Sigmoid colon (tissue), 7 donors: Measurements from ENCODE around the gene DTNBP1. TPM values are rescaled to one million over a fixed set of nuclear protein-coding genes. Genes with fewer than 3 reads are reported as not detected.

ENCODE experiments used
- DNase-seq: peaks from one replicate; pipeline ENCODE4 v3.0.0-alpha.2; 2019
- H3K27ac ChIP-seq, 4 donors: fragments of 200-600 bp; sonication (generic); one replicate each; pipeline ENCODE4 v1.5.1; 2016 to 2019; ENCODE audit warnings: mild to moderate bottlenecking in 1 of 4
- H3K27me3 ChIP-seq, 3 donors: fragments of 200-600 bp; sonication (generic); one replicate each; pipeline ENCODE4 v1.5.1; 2019; ENCODE audit warnings: mild to moderate bottlenecking in 1 of 3
- H3K36me3 ChIP-seq, 4 donors: fragments of 200-600 bp; sonication (generic); one replicate each; pipeline ENCODE4 v1.5.1; 2016 to 2019
- H3K4me1 ChIP-seq, 4 donors: fragments of 200-600 bp; sonication (generic); one replicate each; pipeline ENCODE4 v1.5.1; 2017 to 2019
- H3K4me3 ChIP-seq, 4 donors: fragments of 200-600 bp; sonication (generic); one replicate each; pipeline ENCODE4 v1.5.1; 2017 to 2019; ENCODE audit warnings: mild to moderate bottlenecking in 2 of 4, moderate library complexity in 1 of 4
- H3K9me3 ChIP-seq, 4 donors: fragments of 200-600 bp in 3 of 4; sonication (generic) in 3 of 4; one replicate each; pipeline versions ENCODE4 v1.5.1 to v1.6.1; 2013 to 2019
- EP300 ChIP-seq, 4 donors: sonication (generic); formaldehyde crosslinking; IDR thresholded peaks; one replicate each; pipeline ENCODE4 v1.6.1; 2017; ENCODE audit warnings: antibody characterized with exemption in 4 of 4
- POLR2A ChIP-seq, 2 donors: fragments of 450-650 bp; IDR thresholded peaks; one replicate each; pipeline ENCODE4 v1.6.1; 2016; ENCODE audit warnings: antibody characterized with exemption in 2 of 2, mild to moderate bottlenecking in 2 of 2, moderate library complexity in 2 of 2
- POLR2AphosphoS5 ChIP-seq, 4 donors: sonication (generic); formaldehyde crosslinking; IDR thresholded peaks; one replicate each; pipeline ENCODE4 v1.6.1; 2017; ENCODE audit warnings: antibody characterized with exemption in 4 of 4
- WGBS, 2 donors: extraction: QIAGEN DNeasy Blood & Tissue Kit; methylation state at CpG; one replicate each; pipeline ENCODE4 v1.1.7; 2013; 5-methylcytosine and 5-hydroxymethylcytosine counted together
- intact Hi-C: fragments of 100-400 bp; cut with DNase I; formaldehyde crosslinking; loops from one replicate; pipeline ENCODE4 v1.15.1; 2023
- polyA plus RNA-seq, 3 donors: library from polyadenylated mRNA; stranded (reverse); fragments of 200-250 nt; gene quantifications; one replicate each; pipeline ENCODE4 v1.2.3, GENCODE V29; 2013
- total RNA-seq, 4 donors: library from RNA; depleted of rRNA; stranded (reverse); fragments of >200 nt; gene quantifications; one replicate each; pipeline ENCODE4 v1.1.0, GENCODE V29; 2016
- TF ChIP-seq, protein P1 (sequence below), 4 experiments: fragments of 450-650 bp in 3 of 4; fragments of 200-600 bp in 1 of 4; IDR thresholded peaks; one replicate each; pipeline ENCODE4 v1.5.1; 2016 to 2019; ENCODE audit warnings: antibody characterized with exemption in 4 of 4, mild to moderate bottlenecking in 3 of 4, moderate library complexity in 2 of 4
- donor health status: healthy with polysubstance abuse.
- donor health status: Bipolar disorder and iron deficiency.
- donor health status: healthy.

The DTNBP1 gene
- total and polyA plus RNA-seq, 7 donors, result 12.8 to 25.8 (median 18.7) TPM

DNA sequence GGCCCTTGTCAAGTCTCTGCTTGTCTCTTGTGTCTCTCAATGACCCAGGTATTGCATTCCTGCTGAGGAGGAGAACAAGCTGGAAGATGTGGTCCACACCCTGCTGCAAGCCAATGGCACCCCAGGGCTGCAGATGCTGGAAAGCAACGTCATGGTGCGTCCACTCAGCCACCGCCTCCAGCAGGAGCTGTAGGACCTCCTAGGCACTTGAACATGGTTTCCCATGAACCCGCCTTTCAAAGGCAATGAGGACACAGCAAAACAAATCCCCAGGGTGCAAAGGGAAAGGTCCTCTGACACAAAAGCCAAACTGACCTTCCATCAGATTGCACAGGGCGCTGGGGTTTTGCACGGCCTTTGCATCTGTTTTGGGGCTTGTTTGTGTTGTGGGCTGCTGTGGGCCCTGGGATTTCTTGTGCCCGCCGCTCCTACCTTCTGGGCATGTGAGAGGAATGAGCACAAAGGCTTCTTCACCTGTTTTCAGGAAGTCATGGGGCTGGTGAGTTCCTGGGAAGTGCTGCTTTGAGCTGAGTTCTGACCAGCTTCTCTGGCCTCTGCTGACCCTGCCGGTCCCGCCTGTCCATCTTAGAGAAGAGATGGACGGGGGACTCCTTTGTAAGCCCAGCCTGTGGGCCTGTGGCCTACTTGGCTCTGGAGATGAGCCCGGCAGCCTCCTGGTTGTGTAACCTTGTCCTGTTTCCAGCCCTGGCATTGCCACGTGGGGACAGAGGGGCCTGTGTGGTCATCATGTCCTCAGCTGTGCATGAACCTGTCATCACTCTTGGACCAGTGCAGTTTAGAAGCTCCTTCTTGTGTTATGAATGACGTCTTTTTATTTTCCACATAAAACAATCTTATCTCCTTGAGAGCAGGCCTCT lies 151.3 kb downstream of the DTNBP1 start:
- Histone ChIP-seq H3K36me3 (peaks cover 0 to 72% (median 32%) of the 10 kb centered on the region in 4 donors), H3K27me3 (no peaks in the 10 kb centered on the region), H3K4me3 (no peak overlapping the region), H3K27ac (no peak overlapping the region), H3K9me3 (no peaks in the 10 kb centered on the region), H3K4me1 (no peaks in the 10 kb centered on the region)
- DNase-seq, result no peak
- intact Hi-C loops, result no loop called here
- 92% methylated on average over 14 of the region's 14 CpGs for WGBS, 2 donors
- TF ChIP-seq EP300 (IDR thresholded peaks at IDR 0.05) (no peak), POLR2A (IDR thresholded peaks at IDR 0.05) (no peak), POLR2AphosphoS5 (IDR thresholded peaks at IDR 0.05) (no peak)
- TF ChIP-seq, protein P1, sequence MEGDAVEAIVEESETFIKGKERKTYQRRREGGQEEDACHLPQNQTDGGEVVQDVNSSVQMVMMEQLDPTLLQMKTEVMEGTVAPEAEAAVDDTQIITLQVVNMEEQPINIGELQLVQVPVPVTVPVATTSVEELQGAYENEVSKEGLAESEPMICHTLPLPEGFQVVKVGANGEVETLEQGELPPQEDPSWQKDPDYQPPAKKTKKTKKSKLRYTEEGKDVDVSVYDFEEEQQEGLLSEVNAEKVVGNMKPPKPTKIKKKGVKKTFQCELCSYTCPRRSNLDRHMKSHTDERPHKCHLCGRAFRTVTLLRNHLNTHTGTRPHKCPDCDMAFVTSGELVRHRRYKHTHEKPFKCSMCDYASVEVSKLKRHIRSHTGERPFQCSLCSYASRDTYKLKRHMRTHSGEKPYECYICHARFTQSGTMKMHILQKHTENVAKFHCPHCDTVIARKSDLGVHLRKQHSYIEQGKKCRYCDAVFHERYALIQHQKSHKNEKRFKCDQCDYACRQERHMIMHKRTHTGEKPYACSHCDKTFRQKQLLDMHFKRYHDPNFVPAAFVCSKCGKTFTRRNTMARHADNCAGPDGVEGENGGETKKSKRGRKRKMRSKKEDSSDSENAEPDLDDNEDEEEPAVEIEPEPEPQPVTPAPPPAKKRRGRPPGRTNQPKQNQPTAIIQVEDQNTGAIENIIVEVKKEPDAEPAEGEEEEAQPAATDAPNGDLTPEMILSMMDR (IDR thresholded peaks at IDR 0.05), result no peak

DNA sequence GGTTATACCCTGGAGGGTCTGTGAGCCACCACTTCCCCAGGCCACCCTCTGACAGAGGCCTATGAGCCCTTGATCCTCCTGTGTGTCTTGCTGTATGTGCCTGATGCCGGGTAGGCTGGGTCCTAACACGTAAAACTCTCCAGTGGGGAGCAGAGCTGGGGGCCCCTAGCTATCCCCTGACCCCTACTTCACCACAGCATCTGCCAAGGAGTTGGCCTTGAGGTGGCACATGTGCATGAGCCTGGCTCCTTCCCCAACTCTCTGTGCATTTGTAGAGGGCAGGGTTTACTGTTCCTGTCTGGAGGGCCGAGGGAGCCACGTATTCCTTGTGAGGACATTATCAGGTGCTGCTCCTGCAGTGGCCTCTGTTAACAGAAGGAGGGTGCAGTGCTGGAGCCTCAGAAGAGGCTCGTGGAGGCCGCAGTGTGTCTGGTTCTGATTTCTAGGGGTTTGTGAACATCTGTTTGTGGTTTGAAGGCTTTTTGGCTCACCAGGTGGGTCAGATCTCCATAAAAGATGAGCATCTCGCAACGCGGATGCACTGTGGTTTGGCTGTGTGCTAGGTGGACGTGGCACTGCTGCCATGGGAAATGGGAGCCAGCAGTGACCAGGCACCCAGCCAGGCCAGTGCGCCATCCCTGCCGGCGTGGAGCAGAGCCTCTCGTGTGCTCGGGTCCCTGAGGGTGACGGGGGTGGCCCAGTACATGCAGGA lies 152.1 kb downstream of the DTNBP1 start:
- TF ChIP-seq, protein P1 (IDR thresholded peaks at IDR 0.05), result no peak
- no peak for TF ChIP-seq EP300 (IDR thresholded peaks at IDR 0.05)
- no peak for TF ChIP-seq POLR2AphosphoS5 (IDR thresholded peaks at IDR 0.05)
- TF ChIP-seq POLR2A (IDR thresholded peaks at IDR 0.05), result no peak
- Histone ChIP-seq H3K9me3 (no peaks in the 10 kb centered on the region), H3K4me3 (no peak overlapping the region), H3K27me3 (no peaks in the 10 kb centered on the region), H3K4me1 (peaks cover 0 to 7% (median 6%) of the 10 kb centered on the region in 4 donors), H3K27ac (no peak overlapping the region), H3K36me3 (peaks cover 0 to 67% (median 32%) of the 10 kb centered on the region in 4 donors)
- intact Hi-C loops, result no loop called here
- DNase-seq, result no peak
- WGBS, 2 donors, result 85 to 88% methylated on average over 16 of the region's 16 CpGs

DNA sequence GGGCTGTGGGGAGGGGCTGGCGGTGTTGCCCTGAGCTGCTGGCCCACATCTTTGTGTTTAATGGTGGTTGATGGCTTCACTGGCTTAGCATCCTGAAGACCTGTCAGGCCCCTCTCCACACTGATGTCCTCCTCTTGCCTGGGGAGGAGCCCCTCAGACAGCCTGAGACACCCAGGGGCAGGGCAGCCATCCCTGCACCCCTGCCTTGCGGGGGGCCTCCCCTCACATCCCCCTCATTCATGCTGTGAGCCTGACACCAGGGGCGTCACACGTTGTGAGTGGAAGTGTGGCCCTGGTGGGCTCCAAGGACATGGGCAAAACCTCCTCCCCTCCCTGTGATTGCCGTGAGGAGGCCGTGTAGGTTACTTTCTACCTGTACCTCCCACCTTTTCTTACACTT lies 152.7 kb downstream of the DTNBP1 start:
- peaks cover 0 to 67% (median 32%) of the 10 kb centered on the region in 4 donors for H3K36me3 ChIP-seq
- H3K27ac ChIP-seq, result no peak overlapping the region
- DNase-seq, result no peak
- TF ChIP-seq, protein P1 (IDR thresholded peaks at IDR 0.05), result no peak
- TF ChIP-seq POLR2AphosphoS5 (IDR thresholded peaks at IDR 0.05) (no peak), POLR2A (IDR thresholded peaks at IDR 0.05) (no peak), EP300 (IDR thresholded peaks at IDR 0.05) (no peak)
- WGBS, 2 donors, result 98 to 99% methylated on average over 6 of the region's 6 CpGs
- intact Hi-C loops, result no loop called here
- no peak overlapping the region for H3K4me3 ChIP-seq
- peaks cover 0 to 12% (median 12%) of the 10 kb centered on the region in 4 donors for H3K4me1 ChIP-seq
- H3K27me3 ChIP-seq, result no peaks in the 10 kb centered on the region
- H3K9me3 ChIP-seq, result no peaks in the 10 kb centered on the region

DNA sequence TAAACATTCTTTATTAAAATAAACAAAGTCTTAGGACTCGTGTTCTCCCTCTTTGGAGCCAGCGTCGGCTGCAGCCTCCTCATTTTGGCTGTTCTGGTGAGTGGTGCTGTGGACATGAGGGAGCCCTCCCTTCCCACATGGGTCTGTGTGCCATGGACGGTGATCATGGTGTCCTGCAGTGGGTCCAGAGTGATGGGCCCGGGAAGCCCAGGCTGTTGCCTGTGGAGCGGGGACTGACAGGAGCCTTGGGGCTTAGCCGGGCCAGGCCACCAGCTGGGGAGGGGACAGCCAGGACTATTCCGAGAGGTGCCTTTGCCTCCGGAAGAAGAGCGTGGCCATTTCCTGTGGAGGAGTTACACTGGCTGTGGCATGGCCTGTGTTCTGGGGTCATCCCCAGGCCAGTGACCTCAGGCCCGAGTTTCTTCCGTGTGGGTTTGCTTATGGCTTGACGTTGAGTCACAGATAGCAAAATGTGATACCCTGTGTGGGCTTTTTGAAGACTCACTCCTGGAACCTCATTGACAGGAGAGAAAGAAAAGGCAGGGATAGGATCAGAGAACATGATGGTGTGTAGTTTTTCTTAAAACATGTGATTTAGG lies 153.4 kb downstream of the DTNBP1 start:
- TF ChIP-seq, protein P1 (IDR thresholded peaks at IDR 0.05), result no peak
- TF ChIP-seq POLR2A (IDR thresholded peaks at IDR 0.05) (no peak), POLR2AphosphoS5 (IDR thresholded peaks at IDR 0.05) (no peak), EP300 (IDR thresholded peaks at IDR 0.05) (no peak)
- no peak for DNase-seq
- H3K36me3 ChIP-seq, result peaks cover 0 to 63% (median 31%) of the 10 kb centered on the region in 4 donors
- H3K4me1 ChIP-seq, result peaks cover 0 to 19% (median 18%) of the 10 kb centered on the region in 4 donors
- no peaks in the 10 kb centered on the region for H3K27me3 ChIP-seq
- WGBS, 2 donors, result 87 to 88% methylated on average over 13 of the region's 13 CpGs
- no peak overlapping the region for H3K27ac ChIP-seq
- no peaks in the 10 kb centered on the region for H3K9me3 ChIP-seq
- no peak overlapping the region for H3K4me3 ChIP-seq
- intact Hi-C loops, result no loop called here
